GM19240 (cell line): ENCODE data around the gene DEFB121.
"Not testable (repeated sequence)": the region's sequence is repeated elsewhere in the genome, so short reads cannot be mapped to it uniquely, and the experiment has no call there.

Experiments used
- DNase-seq: peaks from one replicate; pipeline ENCODE4 v3.0.0; 2011; ENCODE audit warnings: low spot score; ENCODE audit not compliant: insufficient read length

Gene DEFB121, protein sequence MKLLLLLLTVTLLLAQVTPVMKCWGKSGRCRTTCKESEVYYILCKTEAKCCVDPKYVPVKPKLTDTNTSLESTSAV

DNA sequence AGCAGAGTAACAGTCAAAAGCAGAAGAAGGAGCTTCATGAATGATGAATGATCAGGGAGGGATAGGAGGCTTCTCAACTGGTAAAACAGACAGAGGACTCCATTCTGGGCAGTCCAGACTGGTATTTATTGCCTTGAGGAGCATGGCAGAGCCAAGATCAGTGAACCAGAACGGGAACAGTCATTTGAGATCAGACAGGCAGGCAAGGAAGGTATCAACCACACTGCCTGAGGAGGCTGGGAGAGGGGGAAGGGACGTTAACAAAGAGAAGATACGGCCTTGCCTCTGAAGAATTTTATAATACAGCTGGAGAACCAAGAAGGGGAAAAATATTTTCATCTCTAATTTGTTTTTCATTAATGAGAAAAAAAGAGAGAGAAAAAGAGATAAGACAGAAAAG, at the start of gene DEFB121:
DEFB121 (minus strand) TSS at position 101 of the 400 bp plus-strand sequence; CDS start at position 38, 63 bp downstream.
- no peak for DNase-seq

DNA sequence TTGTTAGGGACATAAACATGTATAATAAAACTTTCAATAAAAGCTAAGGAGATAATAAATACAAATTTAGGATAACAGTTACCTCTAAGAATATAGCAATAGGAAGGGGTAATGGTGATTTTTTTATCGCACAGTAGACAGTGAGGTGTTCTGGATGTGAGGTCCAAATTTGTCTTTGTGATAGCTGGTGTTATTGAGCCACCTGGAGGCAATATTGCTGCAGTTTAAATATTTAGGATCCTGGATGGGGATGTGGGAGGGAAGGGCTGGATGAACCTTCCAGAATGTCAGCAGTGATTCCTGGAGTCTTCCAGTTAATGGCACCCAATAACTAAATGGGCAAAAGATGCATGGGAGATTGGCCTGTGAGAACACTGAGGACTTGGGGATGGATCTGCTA, 48.3 kb upstream of the DEFB121 start:
- DNase-seq: no peak

DNA sequence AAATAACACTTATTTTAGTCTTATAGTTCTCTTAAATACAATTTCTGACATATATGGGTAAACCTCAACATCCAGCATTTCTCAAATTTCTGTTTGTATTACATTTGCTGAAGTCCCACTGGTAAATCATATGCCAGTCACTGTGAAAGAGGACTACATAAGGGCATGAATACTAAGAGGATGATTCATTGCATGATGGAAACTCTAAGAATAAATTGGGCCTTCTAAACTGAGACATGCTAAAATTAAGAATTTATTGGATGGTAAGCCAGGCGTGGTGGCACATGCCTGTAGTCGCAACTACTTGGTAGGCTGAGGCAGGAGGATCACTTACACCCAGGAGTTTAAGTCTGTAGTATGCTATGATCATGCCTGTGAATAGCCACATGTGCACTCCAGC, 46.6 kb upstream of the DEFB121 start:
- no peak for DNase-seq

DNA sequence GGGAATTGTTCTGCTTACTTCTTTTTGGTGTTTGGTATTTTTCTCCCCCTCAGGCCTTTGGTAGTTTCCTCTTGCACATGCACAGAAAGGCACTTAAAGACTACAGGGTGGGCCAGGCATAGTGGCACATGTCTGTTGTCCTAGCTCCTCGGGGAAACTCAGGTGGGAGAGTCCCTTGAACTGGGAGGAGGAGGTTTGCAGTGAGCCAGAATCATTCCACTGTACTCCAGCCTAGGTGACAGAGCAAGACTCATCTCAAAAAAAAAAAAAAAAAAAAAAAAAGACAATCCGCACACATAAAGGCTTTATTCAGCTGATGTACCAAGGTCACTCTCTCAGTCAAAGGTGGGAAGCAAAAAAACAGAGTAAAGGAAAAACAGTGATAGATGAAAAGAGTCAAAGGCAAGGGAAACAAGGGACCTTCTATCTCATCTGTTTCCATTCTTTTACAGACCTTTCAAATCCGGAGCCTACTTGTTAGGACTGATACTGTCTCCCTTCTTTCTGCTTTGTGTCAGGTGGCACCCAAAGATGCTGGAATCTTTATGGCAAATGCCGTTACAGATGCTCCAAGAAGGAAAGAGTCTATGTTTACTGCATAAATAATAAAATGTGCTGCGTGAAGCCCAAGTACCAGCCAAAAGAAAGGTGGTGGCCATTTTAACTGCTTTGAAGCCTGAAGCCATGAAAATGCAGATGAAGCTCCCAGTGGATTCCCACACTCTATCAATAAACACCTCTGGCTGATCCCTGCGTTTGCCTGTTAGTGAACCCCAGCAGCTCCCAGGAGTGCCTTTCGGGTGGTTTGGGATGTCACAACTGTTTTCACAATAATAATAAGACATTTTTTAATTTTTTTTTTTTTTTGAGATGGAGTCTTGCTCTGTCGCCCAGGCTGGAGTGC, 43.7 kb upstream of the DEFB121 start:
- DNase-seq: no peak

DNA sequence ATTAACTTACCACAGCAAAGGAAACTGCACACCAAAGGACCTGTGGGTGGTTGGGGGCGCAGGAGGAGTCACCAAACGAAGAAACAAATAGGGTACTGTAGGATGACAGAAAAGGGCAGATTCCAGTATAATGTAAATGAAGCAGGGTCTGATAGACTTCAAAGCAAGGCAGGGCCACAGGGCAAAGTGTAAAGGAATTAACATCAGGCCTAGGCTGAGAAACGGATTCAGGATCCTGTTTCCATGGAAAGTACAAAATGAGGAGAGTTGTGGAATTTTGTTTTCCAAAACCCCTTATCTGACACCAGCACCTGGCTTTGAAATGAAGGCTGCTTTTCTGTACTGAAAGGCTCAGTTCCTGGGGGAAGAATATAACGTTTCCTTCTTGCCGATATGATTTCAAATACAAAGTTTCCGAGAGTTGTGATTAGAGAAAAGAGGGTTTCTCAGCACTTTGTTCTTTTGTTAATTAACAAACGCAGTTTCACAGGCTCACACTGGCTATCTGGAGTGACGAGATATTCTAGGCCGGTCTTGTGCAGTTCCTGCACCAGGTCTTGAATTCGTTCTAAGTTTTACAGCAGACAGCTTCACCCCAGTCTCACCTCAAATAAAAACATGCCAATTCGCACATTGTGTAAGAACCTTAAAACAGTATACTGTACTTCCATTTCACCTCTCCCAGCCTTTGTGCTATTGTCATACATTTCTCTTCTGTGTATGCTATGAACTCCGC, 40.2 kb upstream of the DEFB121 start:
- no peak for DNase-seq

DNA sequence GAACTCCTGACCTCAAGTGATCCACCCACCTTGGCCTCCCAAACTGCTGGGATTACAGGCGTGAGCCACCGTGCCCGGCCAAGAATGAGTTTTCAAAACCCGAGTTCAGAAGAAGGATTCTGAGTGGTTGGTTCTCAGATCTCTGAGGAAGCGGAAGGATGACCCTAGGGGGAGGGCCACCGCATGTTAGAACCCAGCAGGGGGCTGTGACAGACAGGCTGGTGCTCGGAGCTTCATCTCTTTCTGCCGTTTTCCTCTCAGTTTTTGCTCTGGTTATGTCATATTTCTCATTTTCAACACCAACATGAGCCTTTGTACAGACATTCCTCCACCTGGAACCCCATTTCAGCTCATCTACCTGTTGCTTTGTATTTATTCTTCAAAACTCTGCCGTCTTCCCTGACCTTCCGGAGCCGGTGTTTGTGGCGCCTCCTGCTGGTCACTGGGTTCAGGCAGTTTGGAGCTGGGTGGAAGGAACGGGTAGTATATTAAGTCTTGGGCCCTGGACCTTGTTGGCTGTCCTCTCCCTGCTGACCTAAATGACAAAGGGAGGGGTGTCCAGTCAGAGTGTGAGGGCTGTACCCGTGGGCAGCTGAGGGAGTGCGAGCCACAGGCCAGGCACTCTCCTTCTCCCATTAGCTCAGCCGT, 34.1 kb upstream of the DEFB121 start, which contains the start of gene DEFB123:
DEFB123 (plus strand) TSS at position 621 of the 648 bp plus-strand sequence. CDS start 67 bp downstream, outside the sequence.
- DNase-seq: no peak

DNA sequence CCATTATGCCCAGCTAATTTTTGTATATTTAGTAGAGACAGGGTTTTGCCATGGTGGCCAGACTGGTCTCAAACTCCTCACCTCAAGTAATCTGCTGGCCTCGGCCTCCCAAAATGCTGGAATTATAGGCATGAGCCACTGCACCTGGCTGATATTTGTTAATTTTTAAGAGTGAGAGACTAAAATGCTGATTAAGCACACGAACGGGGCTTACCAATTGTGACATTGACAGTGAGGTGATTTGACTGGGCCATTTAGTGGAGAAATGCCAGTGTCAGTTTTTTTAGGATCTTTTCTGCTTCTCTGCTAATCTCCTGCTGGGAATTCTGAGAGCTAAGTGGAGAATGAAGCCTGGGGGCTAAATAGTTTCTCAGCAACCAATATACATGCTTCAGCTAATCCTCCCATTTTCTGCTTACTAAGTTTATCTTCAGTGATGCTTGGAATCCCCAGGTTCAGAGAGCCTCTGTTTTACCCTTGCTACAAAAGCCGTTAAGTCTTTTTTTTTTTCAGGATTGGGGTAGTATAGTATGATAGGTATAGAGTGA, 24.6 kb upstream of the DEFB121 start:
- no peak for DNase-seq

DNA sequence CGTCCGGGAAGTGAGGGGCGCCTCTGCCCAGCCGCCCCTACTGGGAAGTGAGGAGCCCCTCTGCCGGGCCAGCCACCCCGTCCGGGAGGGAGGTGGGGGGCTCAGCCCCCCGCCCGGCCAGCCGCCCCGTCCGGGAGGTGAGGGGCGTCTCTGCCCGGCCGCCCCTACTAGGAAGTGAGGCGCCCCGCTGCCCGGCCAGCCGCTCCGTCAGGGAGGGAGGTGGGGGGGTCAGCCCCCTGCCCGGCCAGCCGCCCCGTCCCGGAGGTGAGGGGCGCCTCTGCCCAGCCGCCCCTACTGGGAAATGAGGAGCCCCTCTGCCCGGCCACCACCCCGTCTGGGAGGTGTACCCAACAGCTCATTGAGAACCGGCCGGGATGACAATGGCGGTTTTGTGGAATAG, 21.6 kb upstream of the DEFB121 start:
- DNase-seq: not testable (repeated sequence)

DNA sequence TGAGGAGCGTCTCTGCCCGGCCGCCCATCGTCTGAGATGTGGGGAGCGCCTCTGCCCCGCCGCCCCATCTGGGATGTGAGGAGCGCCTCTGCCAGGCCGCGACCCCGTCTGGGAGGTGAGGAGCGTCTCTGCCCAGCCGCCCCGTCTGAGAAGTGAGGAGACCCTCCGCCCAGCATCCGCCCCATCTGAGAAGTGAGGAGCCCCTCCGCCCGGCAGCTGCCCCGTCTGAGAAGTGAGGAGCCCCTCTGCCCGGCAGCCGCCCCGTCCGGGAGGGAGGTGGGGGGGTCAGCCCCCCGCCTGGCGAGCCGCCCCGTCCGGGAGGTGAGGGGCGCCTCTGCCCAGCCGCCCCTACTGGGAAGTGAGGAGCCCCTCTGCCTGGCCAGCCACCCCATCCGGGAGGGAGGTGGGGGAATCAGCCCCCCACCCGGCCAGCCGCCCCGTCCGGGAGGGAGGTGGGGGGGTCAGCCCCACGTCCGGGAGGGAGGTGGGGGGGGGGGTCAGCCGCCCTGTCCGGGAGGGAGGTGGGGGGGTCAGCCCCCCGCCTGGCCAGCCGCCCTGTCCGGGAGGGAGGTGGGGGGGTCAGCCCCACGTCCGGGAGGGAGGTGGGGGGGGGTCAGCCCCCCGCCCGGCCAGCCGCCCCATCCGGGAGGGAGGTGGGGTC, 21.0 kb upstream of the DEFB121 start:
- not testable (repeated sequence) for DNase-seq

DNA sequence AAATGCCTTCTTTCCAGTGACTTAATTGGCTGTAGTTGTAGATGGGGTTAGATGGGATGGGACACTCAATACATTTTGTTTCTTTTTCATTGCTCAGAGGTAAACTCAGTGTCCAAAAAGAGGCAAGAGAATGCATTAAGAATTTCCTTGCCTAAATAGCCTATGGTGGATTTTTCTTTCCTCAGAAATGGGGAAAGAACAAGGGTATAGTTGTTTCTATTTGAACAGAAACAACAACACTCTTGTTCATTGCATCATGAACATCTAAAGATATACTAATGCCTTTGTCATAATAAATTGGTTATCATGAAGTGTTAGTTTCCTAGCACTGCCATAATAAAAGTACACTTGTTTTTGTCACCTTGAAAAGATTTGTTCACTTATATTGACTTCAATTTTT, 19.8 kb upstream of the DEFB121 start:
- no peak for DNase-seq

DNA sequence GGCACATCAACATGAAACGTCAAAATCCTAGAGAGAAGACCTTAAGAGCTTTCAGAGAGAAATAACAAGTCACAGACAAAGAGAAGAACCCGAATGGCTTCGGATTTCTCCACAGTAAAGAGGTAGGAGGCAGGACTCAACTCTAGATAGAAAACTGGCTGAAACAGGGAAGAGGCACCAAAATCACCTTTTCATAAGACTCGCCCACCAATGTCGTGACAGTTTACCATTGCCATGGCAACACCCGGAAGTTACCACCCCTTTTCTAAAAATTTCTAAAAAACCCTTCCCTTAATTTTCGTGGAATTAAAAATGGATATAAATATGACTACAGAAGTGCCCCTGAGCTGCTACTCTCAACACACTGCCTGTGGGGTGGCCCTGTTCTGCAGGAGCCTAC, 12.3 kb upstream of the DEFB121 start:
- DNase-seq: no peak

DNA sequence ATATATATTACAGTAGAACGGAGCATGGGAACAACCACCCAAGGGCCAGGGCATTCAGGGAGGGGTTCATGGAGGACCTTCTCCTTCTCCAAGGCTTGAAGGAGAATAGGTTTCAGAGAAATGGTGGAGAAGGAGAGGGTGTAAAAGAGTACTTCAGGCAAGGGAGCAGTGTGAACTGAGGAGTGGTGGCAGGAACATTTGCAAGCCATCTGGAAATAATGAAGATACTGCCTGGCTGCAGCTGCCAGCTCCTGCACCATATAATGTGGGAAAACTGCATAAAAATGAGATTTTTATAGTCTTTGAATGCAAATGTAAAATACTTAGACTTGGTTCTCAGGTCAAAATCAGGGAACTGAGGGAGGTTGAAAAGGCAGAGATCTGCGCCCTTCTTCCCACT, 9.6 kb upstream of the DEFB121 start:
- no peak for DNase-seq

DNA sequence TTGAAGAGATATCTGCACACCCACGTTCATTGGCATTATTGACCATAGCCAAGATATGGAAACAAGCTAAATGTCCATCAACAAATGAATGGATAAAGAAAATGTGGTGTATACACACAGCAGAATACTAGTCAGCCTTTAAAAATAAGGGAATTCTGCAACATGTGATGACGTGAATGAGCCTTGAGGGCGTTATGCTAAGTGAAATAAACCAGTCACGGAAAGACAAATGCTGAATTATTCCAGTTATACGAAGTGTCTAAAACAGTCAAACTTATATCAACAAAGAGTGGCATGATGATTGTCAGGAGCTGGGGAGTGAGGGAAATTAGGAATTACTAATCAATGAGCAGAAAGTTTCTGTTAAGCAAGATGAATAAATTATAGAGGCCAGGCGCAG, 8.4 kb upstream of the DEFB121 start:
- no peak for DNase-seq

DNA sequence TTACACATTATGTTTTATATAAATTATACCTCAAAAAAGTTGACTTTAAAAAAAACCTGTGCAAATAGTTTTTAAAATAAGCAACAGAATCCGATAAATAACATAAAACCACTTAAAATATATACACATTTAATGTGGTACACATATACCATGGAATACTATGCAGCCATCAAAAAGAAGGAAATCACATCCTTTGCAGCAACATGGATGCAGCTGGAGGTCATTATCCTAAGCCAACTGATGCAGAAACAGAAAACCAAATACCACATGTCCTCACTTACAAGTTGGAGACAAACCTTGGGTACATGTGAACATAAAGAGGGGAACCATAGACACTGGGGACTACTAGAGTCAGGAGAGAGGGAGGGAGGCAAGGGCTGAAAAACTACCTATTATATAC, 4.0 kb upstream of the DEFB121 start:
- no peak for DNase-seq

DNA sequence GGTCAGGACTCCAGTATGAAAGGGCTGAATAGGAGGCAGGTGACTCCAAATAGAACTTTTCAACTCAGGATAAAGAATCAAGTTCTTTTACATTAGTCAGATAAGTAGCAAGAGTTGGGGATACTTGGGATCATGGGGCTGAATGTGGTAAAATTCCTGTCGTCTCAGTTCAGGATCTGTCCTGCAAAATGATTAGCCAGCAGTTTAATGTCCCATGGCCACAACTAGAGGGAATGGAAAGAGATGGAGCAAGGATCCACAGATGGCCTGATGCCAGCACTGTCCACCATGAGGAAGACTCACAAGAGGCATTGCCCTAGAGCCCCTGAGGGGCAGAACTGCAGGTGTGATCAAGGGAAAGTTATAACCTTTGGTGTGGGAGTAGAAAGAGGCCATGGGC, 2.1 kb downstream of the DEFB121 start:
- no peak for DNase-seq

DNA sequence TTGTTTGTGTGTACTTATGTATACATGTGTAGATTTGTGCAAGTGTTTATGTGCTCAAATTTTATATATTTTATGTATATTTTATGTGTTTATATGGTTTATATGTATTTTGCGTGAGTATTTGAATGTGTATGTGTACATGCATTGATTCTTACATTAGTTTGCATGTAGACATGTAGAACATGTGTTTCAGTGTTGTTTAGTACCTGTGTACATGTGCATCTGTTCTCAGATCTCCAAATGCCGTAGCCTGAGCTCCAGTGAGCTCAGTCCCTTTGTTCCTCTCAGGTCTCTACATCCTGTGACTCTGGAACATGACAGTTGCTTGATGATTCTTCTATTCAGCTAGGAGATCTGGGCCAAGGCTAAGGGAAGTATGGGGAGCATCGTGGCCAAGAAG, 11.1 kb downstream of the DEFB121 start:
- no peak for DNase-seq

DNA sequence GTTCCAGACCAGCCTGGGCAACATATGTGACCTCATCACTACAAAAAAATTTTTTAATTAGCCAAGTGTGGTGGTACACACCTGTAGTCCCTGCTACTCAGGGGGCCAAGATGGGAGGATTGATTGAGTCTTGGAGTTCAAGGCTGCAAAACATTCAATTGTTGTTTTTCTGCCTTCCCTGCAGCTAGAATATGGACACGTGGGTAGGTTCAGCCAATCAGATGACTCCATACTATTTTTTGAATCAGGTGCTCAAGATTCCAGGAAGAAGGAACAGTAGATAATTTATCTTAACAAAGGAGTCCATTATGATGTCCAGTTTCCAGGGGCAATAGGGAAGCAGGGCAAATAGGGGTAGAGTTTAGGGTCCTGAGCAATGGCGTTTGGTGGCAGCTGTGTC, 13.2 kb downstream of the DEFB121 start:
- DNase-seq: no peak

DNA sequence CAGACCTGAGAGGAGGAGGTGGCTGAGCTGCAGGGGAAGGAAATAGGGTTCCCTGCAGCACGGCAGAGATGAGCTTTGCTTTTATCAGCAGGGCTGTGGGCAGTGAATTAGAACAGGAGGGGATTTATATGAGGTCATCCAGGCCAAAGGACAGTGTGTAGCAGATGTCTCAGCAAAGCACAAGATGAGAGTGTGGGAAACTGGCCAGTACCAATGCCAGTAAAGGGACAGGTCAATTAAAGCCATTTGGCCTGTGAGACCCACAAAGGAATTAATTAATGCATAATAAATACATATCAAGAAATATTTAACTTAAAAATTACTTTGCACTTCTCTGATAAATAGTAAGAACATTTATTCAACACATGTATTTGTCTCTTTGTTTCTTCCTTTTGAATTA, 15.5 kb downstream of the DEFB121 start, which contains the start of gene DEFB119:
DEFB119 (minus strand) TSS at position 101 of the 400 bp plus-strand sequence. CDS start 107 bp downstream, outside the sequence.
- DNase-seq: no peak

DNA sequence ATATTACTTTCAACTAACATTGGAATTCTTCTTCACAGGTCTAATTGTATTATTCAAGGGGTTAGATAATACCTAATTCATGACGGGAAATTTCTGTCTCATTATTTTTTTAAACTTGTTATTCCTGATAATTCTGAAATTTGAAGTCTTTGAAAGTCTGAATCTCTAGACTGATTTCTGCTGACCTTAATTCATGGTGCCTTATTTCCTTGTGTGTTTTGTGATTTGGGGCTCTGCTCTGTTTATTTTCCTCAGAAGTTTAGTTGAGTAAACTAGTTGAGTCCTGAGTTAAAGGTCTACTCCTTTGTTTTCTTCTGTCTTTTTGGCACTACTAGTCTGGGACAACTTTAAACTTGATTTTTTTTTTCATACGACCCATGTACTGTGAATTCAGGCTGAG, 31.7 kb downstream of the DEFB121 start:
- DNase-seq: no peak

DNA sequence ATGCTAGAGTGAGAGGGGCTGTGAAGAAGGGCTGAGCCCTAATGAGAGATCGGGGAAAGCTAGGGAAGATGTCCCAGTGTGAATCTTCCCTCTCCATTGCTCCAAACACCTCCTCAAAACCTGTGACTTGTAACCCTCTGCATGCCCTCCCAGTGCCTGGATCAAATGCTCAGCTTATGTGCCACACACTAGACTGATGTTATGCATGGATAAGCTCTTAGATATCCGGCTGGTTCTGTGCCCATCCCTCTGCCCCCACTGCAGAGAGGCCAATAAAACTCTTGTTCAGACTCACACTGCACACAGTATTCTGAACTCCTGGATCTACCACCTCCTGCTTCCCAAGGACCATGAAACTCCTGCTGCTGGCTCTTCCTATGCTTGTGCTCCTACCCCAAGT, 37.7 kb downstream of the DEFB121 start, which contains the start of gene DEFB118:
DEFB118 (plus strand) TSS at position 301 of the 400 bp plus-strand sequence; CDS start at position 351, 50 bp downstream.
- DNase-seq: no peak

DNA sequence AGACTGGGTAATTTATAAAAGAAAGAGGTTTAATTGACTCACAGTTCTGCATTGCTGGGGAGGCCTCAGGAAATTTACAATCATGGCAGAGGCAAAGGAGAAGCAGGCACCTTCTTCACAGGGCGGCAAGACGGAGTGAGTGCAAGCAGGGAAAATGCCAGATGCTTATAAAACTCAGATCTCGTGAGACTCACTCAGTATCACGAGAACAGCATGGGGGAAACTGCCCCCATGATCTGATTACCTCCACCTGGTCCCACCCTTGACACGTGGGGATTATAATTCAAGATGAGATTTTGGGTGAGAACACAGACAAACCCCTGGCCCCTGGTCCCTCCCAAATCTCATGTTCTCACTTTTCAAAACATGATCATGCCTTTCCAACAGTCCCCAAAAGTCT, 41.7 kb downstream of the DEFB121 start:
- not testable (repeated sequence) for DNase-seq
